GM18502 (cell line): Measurements from ENCODE around the gene CHEK1.
A peak's percentile ranks its signal among the peaks of the same experiment; 100 is the strongest.

Experiments
- ATAC-seq: cut with Tn5 transposase; IDR thresholded peaks from one replicate; pipeline ENCODE4 v1.9.1; 2021; ENCODE audit warnings: mild to moderate bottlenecking; ENCODE audit not compliant: unreplicated experiment, poor library complexity

The CHEK1 gene

GRCh38 chr11:125625630-125626287 lies 796 bp downstream of the CHEK1 start:
- ATAC-seq: peak; percentile 88

- peak; percentile 36 for ATAC-seq
These were observed 1.5 kb downstream of the CHEK1 start for GRCh38 chr11:125626288-125626950.

- ATAC-seq: no peak
These were observed 2.4 kb downstream of the CHEK1 start for GRCh38 chr11:125627236-125627910.

- no peak for ATAC-seq
These were observed 12.9 kb downstream of the CHEK1 start for GRCh38 chr11:125637840-125638239.

GRCh38 chr11:125638315-125638714 lies 13.4 kb downstream of the CHEK1 start:
- ATAC-seq: no peak

GRCh38 chr11:125645871-125646270 lies 20.9 kb downstream of the CHEK1 start:
- no peak for ATAC-seq

- ATAC-seq: no peak
These were observed 24.7 kb downstream of the CHEK1 start for GRCh38 chr11:125649465-125650166.

GRCh38 chr11:125662689-125663088 lies 37.7 kb downstream of the CHEK1 start:
- no peak for ATAC-seq

- no peak for ATAC-seq
These were observed 38.9 kb downstream of the CHEK1 start for GRCh38 chr11:125663910-125664309.

GRCh38 chr11:125667151-125667550 lies 42.2 kb downstream of the CHEK1 start:
- no peak for ATAC-seq

GRCh38 chr11:125670172-125670571 lies 45.2 kb downstream of the CHEK1 start:
- ATAC-seq: no peak

GRCh38 chr11:125671561-125671960 lies 46.6 kb downstream of the CHEK1 start:
- no peak for ATAC-seq

GRCh38 chr11:125674210-125674609 lies 49.2 kb downstream of the CHEK1 start:
- ATAC-seq: no peak

GRCh38 chr11:125675196-125675595 lies 50.2 kb downstream of the CHEK1 start:
- ATAC-seq: no peak

- ATAC-seq: no peak
These were observed 54.4 kb downstream of the CHEK1 start for GRCh38 chr11:125679397-125679796.

GRCh38 chr11:125679837-125680236 lies 54.9 kb downstream of the CHEK1 start:
- ATAC-seq: no peak

GRCh38 chr11:125680747-125681146 lies 55.8 kb downstream of the CHEK1 start, which contains the start of gene ACRV1:
ACRV1 (minus strand) TSS chr11:125680847; CDS start chr11:125680780, 67 bp downstream.
- no peak for ATAC-seq

- no peak for ATAC-seq
These were observed 60.3 kb downstream of the CHEK1 start for GRCh38 chr11:125685228-125685627.

- ATAC-seq: no peak
These were observed 63.1 kb downstream of the CHEK1 start for GRCh38 chr11:125688066-125688465.

GRCh38 chr11:125688632-125689031 lies 63.7 kb downstream of the CHEK1 start:
- no peak for ATAC-seq
